CD4-positive, alpha-beta T cell treated with Interleukin-4 for 4 hours (primary cell): ENCODE data around the gene EPHA2.

Experiments
- DNase-seq: peaks from one replicate; pipeline ENCODE4 v3.0.0-alpha.2; 2020

EPHA2 gene

GRCh38 chr1:16149146-16149545 is 6.7 kb downstream of the EPHA2 start:
- no peak for DNase-seq

GRCh38 chr1:16148329-16149092 is 7.4 kb downstream of the EPHA2 start:
- DNase-seq: no peak

DNA sequence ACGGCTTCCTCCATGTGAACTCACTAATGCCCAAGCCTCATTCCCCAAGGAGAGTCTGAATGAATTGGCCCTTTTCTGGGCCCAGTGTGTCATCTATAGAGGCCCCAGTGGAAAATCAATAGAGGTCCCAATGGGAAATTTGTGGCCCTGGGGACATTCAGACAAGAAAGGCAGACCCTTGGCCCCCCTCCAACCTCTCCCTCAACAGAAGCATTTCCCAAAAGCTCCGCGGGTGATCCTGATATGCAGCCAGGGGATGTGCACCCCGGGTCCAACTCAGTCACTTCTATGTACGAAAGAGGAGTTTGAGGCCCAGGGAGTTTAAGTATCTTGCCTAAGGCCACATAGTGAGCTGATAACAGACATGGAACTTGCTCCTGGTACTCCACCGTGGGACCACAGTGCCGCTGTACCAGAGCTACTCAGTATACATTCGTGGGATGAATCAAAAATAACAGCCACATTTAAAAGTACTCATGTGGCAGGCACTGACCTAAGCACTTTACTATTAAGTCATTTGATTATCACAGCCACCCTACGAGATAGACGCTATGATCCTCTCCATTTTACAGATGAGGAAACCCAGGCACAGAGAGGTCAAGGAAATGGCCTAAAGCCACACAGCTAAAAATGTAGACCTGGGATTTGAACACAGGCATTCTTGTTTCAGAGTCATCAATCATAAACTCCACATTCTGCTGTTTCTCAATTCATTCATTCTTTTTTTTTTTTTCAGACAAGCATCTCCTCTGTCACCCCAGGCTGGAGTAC is 8.5 kb downstream of the EPHA2 start:
- DNase-seq: no peak

- DNase-seq: no peak
Observed at GRCh38 chr1:16146279-16147155, 9.4 kb downstream of the EPHA2 start.

DNA sequence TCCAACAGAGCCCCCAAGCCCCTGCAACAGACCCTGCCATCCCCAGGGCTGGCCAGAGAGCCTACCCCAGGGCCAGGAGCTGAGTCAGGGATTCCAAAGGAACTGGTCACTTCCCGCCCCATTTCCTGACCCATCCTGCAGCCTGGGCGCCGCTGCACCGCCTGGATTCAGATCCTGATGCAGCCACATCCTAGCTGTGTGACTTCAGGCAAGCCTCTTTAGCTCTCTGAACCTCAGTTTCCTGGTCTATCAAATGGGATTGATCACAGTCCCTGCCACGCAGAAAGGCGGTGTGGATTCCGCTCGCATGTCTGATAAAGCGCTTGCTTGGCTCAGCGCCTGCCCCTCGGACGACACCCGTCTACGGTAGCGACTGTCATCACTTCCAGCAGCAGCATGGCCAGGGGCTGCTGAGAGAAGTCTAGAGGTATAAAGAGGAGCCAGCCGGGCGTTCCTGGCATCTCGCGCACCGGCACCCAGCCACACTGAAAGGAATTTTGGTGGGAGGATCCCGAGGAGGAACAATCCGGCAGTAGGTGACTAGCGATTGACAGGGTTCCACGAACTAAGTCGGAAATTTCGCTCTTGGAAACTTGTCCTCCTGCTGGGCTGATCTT is 10.1 kb downstream of the EPHA2 start:
- DNase-seq: no peak

GRCh38 chr1:16145030-16145661 is 10.7 kb downstream of the EPHA2 start:
- no peak for DNase-seq

DNA sequence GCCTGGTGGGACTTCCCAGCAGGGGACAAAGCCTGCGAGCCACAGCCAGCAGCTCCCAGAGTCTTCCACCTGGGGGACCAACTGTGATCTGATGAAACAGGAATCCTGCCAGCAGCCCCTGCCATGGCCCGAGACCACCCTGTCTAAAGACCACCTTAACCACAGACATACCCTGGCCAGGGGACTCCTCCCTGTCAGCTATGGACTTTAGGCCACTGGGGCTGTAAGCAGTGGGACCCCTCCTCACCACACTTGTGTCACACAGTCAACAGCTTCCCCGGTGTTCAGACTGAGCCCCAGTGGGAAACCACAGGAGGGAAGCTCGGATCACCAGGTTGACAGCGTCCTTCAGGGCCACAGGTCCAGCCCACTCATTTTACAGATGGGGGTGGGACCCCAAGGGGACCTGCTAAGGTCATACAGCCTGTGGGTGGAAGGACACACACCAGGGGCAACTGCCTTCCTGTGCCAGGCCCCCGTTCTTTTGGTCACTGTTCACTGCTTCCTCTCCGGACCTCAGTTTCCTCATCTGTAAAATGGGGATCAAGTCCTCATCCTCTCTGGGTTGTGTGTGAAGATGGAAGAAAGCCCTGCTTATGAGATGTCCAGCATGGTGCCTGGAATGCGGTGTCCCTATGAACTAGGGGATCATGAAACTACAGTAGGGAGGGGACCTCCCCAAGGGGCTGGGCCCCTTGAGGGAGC is 11.4 kb downstream of the EPHA2 start:
- no peak for DNase-seq

DNA sequence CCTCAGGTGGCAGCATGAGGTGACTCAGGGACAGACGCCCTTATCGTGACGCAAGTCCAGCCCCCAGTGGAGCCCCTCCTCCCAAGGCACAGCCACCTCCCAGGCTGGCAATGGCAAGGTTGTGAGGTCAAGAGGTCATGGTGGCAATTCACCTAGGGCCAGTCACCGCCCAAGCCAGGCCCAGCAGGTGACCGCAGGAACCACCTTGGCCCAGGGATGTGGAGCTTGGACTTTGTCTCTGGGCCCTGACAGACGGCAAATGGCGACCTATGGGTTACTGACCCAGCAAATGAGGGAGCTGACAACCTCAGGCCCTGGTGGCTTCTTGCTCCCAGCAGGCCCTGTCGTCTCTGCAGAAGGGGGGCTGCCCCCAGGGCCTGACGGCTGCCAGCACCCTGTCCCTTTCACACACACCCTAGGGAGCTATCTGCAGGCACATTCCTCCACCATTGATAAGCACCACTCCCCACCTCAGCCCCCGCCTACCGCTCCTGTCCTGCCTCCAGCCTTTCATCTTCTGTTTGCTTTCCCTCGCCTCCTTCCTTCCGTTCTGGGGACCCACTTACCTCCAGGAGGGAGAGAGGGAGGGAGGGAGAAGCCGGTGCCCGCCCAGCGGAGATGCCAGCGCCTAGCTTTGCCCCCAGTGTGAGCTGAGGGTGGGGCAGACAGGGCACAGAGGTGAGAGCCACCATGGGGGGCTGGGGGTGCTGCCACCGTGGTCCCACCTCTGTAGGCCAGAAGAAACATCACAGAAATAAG is 12.1 kb downstream of the EPHA2 start:
- DNase-seq: no peak

GRCh38 chr1:16143005-16143565 is 12.8 kb downstream of the EPHA2 start:
- DNase-seq: no peak

DNA sequence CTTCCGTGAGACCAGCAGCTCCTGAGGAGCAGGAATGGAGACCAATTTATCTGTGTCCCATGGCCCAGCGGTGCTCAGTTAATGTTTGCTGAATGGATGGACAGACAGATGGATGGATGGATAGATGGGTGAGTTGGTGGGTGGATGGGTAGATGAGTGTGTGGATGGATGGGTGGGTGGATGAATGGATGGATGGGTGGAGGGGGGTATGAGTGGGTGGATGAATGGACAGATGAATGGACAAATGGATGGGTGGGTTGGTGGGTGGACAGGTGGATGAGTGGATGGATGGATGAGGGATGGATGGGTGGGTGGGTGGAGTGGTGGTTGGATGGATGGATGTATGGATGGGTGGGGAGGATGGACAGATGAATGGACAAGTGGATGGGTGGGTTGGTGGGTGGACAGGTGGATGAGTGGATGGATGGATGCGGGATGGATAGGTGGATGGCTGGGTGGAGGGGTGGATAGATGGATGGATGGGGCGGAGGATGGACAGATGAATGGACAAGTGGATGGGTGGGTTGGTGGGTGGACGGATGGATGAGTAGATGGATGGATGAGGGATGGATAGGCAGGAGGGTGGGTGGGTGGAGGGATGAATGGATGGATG is 13.4 kb downstream of the EPHA2 start:
- DNase-seq: no peak

- DNase-seq: no peak
Observed at GRCh38 chr1:16141573-16142336, 14.1 kb downstream of the EPHA2 start.

- no peak for DNase-seq
Observed at GRCh38 chr1:16140068-16140596, 15.7 kb downstream of the EPHA2 start.

DNA sequence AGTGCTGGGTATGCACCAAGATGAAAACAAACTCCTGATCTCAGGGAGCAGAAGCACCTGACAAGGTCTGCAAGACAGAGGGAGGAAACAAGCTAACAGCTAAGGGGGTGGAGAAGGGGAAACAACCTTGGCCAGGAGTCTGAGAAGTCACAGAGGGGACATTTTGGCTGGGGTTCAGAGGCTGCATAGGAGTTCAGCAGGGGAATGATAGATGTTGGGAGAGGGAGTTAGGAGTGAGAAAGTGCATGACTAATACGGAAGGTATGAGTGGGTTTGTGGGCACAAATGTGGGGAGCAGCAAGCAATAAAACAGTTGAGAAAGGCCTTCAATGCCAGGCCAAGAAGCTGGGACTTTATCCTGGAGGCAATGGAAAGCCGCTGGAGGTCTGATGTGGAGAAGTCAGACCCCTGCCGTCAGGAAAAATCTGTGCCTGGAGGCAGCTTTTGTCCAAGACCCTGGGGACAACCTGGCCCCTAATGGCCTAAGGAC is 16.4 kb downstream of the EPHA2 start:
- no peak for DNase-seq

GRCh38 chr1:16138772-16139221 is 17.1 kb downstream of the EPHA2 start:
- DNase-seq: no peak

DNA sequence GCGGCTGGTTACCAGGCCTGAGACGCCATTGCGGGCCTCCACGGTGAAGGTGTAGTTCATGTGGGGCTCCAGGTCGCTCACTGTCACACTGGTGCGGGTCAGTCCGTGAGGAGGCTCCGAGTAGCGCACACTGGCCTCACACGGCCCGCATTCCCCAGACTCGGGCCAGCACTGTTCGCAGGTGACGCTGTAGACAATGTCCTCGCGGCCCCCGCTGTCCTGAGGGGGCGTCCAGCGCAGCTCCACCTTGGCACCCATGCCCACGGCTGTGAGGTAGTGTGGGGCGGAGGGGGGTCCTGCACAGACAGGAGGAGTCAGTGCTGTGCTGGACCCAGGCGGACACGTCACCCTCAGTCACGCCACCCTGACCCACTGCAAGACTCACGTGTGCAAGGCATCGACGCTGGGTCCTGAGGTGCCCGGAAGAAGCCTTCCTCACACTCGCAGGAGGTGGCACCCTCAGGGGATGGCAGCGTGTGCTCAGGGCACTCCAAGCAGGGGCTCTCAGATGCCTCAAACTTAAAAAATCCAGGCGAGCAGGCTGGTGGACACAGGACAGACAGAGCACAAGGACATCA is 17.9 kb downstream of the EPHA2 start:
- no peak for DNase-seq

DNA sequence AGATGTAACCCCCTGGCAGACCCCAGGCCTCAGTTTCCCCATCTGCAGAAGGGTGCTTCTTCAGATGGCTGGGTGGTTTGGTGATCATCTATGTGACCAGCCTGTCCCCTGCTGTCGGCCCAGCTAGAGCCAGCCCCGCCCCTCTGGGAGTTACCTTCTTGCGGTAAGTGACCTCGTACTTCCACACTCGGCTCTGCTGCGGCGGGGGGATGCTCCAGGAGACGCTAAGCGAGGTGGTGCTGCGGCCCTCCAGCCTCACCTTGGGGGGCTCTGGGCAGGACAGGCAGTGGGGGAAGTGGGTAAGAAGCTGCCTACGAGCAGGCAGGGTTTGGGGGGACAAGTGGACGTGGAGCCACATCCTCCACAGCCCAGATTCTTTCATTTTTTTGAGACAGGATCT is 20.4 kb downstream of the EPHA2 start:
- DNase-seq: no peak

- DNase-seq: no peak
Observed at GRCh38 chr1:16134906-16135305, 21.0 kb downstream of the EPHA2 start.

DNA sequence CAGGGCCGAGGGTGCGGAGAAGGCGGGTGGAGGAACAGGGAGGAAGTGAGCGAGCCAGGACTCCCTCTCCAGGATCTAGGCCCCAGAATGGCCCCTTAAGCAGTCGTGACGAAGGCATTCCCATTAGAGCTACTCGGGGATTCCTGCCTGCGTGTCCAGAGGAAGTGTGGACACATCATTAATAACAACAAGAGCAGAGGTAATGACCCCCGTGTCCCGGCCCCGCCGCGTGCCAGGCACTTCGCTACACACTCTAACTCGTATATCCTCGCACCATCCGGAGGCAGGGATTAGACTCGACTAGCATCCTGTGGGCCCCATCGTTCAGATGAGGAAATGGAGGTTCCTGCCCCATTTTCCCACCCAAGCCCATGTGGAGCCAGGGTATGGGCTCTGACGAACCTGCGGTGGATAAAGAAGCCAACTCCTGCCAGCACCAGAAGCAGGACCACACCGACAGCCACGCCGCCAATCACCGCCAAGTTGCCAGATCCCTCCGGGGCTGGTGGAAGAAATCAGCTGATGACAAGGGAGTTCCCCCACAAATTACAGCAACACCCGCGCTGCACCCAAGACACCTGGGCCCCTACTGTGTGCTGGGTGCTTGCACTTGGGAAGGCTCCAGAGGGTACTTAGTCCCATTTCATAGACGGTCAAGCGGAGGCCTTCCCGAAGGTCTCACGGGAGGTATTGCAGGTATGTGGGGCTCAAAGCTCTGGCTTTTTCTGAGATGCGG is 21.6 kb downstream of the EPHA2 start:
- no peak for DNase-seq
